ENCODE results near the gene ZNF280A.
"Not testable (repeated sequence)": the region's sequence is repeated elsewhere in the genome, so short reads cannot be mapped to it uniquely, and the experiment has no call there.

Gene ZNF280A

DNA sequence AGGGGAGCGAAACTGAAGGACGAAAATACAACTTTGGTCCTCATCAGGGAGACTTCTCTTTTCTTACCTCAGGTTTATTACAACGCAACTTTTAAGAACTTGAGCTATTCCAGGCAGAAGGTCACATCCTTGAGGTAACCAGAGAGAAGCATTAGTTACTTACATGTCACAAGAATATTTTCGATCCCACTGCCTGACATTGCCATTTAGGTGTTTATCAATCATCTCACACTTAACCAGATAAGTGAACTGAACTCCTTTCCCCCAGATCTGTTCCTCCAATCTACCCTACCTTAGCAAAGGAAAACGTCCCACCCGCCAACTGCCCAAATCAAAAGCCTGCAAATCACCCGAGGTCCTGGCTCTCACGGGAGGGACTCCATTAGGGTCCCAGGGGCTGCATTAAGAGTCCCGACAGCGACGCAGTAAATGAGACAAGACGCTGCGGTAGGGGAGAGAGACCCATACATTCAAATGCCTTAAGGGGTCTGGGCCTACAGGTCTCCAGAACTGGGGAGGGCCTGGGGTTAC lies 12.3 kb downstream of the ZNF280A start:
- Histone ChIP-seq H3K79me2 (ENCODE audit: insufficient read depth, low read depth) (no peaks in the 10 kb centered on the region), H3K36me3 (ENCODE audit: insufficient read depth) (no peaks in the 10 kb centered on the region), H2AFZ (ENCODE audit: low read depth) (peak overlapping the region; percentile 79), H3K27ac (no peak overlapping the region), H3K4me3 (IDR thresholded peaks at IDR 0.05; ENCODE audit: insufficient read depth, low read depth, low read length) (no peak overlapping the region), H4K20me1 (ENCODE audit: insufficient read depth) (no peaks in the 10 kb centered on the region), H3K9ac (peak overlapping the region; percentile 35; the same call in 1 of the 2 replicates), H3K27me3 (ENCODE audit: insufficient read depth, low read depth) (no peaks in the 10 kb centered on the region), H3K4me2 (peak overlapping the region; percentile 93), H3K4me1 (ENCODE audit: low read depth, poor library complexity, severe bottlenecking) (peaks cover 8% of the 10 kb centered on the region)
- TF ChIP-seq, protein P1, sequence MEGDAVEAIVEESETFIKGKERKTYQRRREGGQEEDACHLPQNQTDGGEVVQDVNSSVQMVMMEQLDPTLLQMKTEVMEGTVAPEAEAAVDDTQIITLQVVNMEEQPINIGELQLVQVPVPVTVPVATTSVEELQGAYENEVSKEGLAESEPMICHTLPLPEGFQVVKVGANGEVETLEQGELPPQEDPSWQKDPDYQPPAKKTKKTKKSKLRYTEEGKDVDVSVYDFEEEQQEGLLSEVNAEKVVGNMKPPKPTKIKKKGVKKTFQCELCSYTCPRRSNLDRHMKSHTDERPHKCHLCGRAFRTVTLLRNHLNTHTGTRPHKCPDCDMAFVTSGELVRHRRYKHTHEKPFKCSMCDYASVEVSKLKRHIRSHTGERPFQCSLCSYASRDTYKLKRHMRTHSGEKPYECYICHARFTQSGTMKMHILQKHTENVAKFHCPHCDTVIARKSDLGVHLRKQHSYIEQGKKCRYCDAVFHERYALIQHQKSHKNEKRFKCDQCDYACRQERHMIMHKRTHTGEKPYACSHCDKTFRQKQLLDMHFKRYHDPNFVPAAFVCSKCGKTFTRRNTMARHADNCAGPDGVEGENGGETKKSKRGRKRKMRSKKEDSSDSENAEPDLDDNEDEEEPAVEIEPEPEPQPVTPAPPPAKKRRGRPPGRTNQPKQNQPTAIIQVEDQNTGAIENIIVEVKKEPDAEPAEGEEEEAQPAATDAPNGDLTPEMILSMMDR (conservative IDR thresholded peaks at IDR 0.05; ENCODE audit: low read depth, low read length): no peak

DNA sequence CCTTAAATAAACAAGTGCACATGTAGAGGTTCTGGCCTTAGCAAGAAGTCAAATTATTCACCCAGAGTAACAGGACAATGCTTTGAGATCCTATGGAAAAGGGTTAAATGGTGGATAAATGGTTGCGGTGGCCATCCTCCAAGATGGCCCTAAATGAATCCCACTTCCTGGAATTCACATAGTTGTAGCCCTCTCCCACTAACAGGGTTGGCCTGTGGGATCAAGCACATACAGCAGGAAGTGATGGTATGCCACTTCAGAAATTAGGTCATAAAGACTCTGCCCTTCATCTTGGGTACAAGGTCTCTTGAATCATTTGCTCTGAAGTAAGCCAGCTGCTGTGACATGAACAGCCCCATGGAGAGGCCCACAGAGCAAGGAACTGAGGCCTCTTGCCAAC lies 13.3 kb downstream of the ZNF280A start:
- TF ChIP-seq, protein P1 (conservative IDR thresholded peaks at IDR 0.05; ENCODE audit: low read depth, low read length): no peak
- Histone ChIP-seq H3K9ac (no peak overlapping the region), H3K27ac (no peak overlapping the region), H2AFZ (ENCODE audit: low read depth) (no peak overlapping the region), H3K4me1 (ENCODE audit: low read depth, poor library complexity, severe bottlenecking) (peaks cover 8% of the 10 kb centered on the region), H3K4me3 (IDR thresholded peaks at IDR 0.05; ENCODE audit: insufficient read depth, low read depth, low read length) (no peak overlapping the region), H3K27me3 (ENCODE audit: insufficient read depth, low read depth) (no peaks in the 10 kb centered on the region), H3K4me2 (no peak overlapping the region), H4K20me1 (ENCODE audit: insufficient read depth) (no peaks in the 10 kb centered on the region), H3K79me2 (ENCODE audit: insufficient read depth, low read depth) (no peaks in the 10 kb centered on the region), H3K36me3 (ENCODE audit: insufficient read depth) (no peaks in the 10 kb centered on the region)

DNA sequence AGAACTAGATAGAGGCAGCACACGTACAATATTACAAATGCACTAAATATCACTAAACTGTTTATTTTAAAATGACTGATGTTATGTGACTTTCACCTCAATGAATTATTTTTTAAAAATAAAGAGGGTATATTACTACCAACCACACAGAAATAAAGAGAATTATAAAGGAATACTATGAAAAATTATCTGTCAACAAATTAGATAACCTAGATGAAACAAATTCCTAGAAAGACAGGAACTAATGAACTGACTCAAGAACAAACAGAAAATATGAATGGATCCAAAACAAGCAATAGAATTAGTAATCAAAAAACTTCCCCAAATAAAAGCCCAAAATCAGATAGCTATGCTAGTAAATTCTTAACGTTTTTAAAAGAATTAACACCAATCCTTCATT lies 21.8 kb downstream of the ZNF280A start:
- TF ChIP-seq, protein P1 (conservative IDR thresholded peaks at IDR 0.05; ENCODE audit: low read depth, low read length): no peak
- Histone ChIP-seq H3K4me2 (no peak overlapping the region), H3K9ac (no peak overlapping the region), H3K27me3 (ENCODE audit: insufficient read depth, low read depth) (no peaks in the 10 kb centered on the region), H3K4me1 (ENCODE audit: low read depth, poor library complexity, severe bottlenecking) (no peaks in the 10 kb centered on the region), H3K27ac (no peak overlapping the region), H4K20me1 (ENCODE audit: insufficient read depth) (no peaks in the 10 kb centered on the region), H3K4me3 (IDR thresholded peaks at IDR 0.05; ENCODE audit: insufficient read depth, low read depth, low read length) (no peak overlapping the region), H3K79me2 (ENCODE audit: insufficient read depth, low read depth) (0 out of 2 replicates have a peak, but pooled peaks cover 6% of the 10 kb centered on the region), H2AFZ (ENCODE audit: low read depth) (no peak overlapping the region), H3K36me3 (ENCODE audit: insufficient read depth) (no peaks in the 10 kb centered on the region)

DNA sequence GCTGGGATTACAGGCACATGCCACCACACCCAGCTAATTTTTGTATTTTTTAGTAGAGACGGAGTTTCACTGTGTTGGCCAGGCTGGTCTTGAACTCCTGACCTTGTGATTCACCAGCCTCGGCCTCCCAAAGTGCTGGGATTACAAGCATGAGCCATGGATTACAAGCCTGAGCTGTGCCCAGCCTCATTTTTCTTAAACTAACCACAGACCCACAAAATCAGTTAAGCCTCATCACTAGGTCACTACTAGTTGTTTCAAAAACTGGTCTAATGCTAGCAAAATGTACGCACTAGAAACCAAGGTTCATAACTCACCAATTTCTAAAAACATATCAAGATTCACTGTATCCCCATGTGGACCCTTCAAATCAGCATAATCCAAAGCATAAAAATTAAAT lies 28.5 kb downstream of the ZNF280A start:
- H3K4me1 ChIP-seq (ENCODE audit: low read depth, poor library complexity, severe bottlenecking); H3K27ac ChIP-seq; H3K9ac ChIP-seq; H3K79me2 ChIP-seq (ENCODE audit: insufficient read depth, low read depth); H3K27me3 ChIP-seq (ENCODE audit: insufficient read depth, low read depth); H4K20me1 ChIP-seq (ENCODE audit: insufficient read depth); H3K4me2 ChIP-seq; H2AFZ ChIP-seq (ENCODE audit: low read depth); H3K36me3 ChIP-seq (ENCODE audit: insufficient read depth); H3K4me3 ChIP-seq (IDR thresholded peaks at IDR 0.05; ENCODE audit: insufficient read depth, low read depth, low read length): not testable (repeated sequence)

DNA sequence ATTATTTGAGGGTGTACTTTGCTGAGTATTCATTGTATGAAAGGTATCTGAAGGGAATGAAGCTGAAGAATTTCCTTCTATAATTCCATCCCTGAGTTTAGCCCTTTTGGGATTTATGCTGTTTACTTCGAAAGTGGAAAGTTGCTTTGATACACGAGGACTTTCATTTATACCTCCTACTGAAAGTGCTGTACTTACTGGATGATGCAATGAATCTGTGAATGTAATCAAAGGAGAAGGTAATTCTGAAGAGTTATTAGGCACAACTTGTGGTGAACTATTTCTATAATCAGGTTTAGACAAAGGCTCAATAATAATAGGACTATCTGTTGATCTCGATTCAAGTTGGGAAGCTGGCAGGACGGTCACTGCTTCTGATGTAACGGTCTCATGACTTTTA lies 31.3 kb downstream of the ZNF280A start:
- Histone ChIP-seq H2AFZ (ENCODE audit: low read depth) (no peak overlapping the region), H3K9ac (no peak overlapping the region), H3K79me2 (ENCODE audit: insufficient read depth, low read depth) (no peaks in the 10 kb centered on the region), H3K4me3 (IDR thresholded peaks at IDR 0.05; ENCODE audit: insufficient read depth, low read depth, low read length) (no peak overlapping the region), H3K36me3 (ENCODE audit: insufficient read depth) (peaks cover 7% of the 10 kb centered on the region; the same call in 1 of the 2 replicates), H3K4me1 (ENCODE audit: low read depth, poor library complexity, severe bottlenecking) (no peaks in the 10 kb centered on the region), H4K20me1 (ENCODE audit: insufficient read depth) (no peaks in the 10 kb centered on the region), H3K27ac (no peak overlapping the region), H3K4me2 (no peak overlapping the region), H3K27me3 (ENCODE audit: insufficient read depth, low read depth) (no peaks in the 10 kb centered on the region)
- TF ChIP-seq, protein P1 (conservative IDR thresholded peaks at IDR 0.05; ENCODE audit: low read depth, low read length): no peak
